Nephron progenitor cell (in vitro differentiated cells): ENCODE results near the gene ACTR1A.

Experiments
- DNase-seq: peaks from one replicate; pipeline ENCODE4 v3.0.0; 2021
- H3K27ac Mint-ChIP-seq: 2 replicates; pipeline ENCODE4 v1.8.0; 2021; ENCODE audit warnings: mild to moderate bottlenecking, moderate library complexity, mixed read lengths
- H3K27me3 Mint-ChIP-seq: 2 replicates; pipeline ENCODE4 v1.8.0; 2021; ENCODE audit warnings: mild to moderate bottlenecking, low read depth, mixed read lengths; ENCODE audit not compliant: poor library complexity
- H3K36me3 Mint-ChIP-seq: 2 replicates; pipeline ENCODE4 v1.8.0; 2021; ENCODE audit warnings: low read depth, mixed read lengths
- H3K4me1 Mint-ChIP-seq: 2 replicates; pipeline ENCODE4 v1.8.0; 2021; ENCODE audit warnings: mixed read lengths
- H3K4me3 Mint-ChIP-seq: 2 replicates; pipeline ENCODE4 v1.8.0; 2021; ENCODE audit warnings: mild to moderate bottlenecking, moderate library complexity, mixed read lengths
- H3K9me3 Mint-ChIP-seq: 2 replicates; pipeline ENCODE4 v1.8.0; 2021; ENCODE audit warnings: mild to moderate bottlenecking, moderate library complexity, mixed read lengths
- TF ChIP-seq, protein P1 (sequence below): fragments of 200-600 bp; sonication (generic); IDR thresholded peaks from 2 replicates; pipeline ENCODE4 v1.5.0; 2021; ENCODE audit warnings: antibody characterized with exemption

ACTR1A gene

DNA sequence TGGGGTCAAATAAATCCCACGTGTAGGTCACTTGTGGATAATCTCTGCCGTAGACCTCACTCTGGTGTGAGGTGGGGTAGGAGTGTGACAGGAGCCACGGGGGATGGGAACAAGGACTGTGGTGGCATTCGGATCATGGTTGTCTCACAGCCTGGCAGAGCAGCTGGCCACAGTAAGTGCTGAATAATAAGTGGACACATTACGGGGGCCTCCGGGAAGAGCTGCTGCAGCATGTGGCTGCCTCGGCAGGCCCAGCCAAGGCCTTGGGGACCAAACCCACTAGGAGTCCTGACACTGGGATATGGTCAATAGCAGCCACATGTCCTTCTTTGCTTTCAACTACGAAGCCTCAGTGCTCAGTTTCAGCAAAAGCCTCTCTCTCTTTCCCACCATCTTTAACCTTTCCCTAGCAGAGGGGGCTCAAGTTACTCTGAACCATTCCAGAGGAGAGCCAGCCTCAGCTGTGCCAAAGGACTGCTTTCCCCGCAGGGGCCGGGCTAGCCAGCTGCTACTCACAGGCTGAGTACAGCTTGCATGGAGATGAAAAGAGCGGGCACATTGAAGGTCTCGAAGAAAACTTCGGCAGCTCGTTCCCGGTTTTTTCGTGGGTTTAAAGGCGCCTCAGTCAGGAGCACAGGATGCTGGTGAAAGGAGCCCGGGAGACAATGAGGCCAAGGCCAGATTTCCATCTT lies 17.3 kb downstream of the ACTR1A start:
- TF ChIP-seq, protein P1, sequence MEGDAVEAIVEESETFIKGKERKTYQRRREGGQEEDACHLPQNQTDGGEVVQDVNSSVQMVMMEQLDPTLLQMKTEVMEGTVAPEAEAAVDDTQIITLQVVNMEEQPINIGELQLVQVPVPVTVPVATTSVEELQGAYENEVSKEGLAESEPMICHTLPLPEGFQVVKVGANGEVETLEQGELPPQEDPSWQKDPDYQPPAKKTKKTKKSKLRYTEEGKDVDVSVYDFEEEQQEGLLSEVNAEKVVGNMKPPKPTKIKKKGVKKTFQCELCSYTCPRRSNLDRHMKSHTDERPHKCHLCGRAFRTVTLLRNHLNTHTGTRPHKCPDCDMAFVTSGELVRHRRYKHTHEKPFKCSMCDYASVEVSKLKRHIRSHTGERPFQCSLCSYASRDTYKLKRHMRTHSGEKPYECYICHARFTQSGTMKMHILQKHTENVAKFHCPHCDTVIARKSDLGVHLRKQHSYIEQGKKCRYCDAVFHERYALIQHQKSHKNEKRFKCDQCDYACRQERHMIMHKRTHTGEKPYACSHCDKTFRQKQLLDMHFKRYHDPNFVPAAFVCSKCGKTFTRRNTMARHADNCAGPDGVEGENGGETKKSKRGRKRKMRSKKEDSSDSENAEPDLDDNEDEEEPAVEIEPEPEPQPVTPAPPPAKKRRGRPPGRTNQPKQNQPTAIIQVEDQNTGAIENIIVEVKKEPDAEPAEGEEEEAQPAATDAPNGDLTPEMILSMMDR = no peak
- Mint-ChIP-seq H3K27ac (peak overlapping the region; percentile 61), H3K4me1 (no peaks in the 10 kb centered on the region), H3K27me3 (peaks cover 3% of the 10 kb centered on the region), H3K4me3 (no peak overlapping the region), H3K36me3 (peaks cover 41% of the 10 kb centered on the region), H3K9me3 (no peaks in the 10 kb centered on the region)
- DNase-seq = no peak

DNA sequence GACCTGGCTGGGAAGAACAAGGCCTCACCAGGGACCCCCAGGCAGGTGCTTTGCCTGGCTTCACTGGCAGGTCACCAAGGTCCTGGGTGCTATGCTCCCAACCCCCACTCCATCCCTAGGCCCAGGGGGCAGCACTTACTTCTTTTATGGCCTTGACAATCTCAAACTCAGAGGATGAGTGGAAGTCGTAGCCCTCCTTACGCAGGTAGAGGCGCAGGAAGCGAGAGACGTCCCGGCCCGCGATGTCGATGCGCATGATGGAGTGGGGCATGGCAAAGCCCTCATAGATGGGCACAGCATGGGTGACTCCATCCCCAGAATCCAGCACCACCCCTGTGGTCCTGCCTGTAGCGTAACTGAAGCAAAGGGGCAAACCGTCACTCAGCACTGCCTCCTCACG lies 18.5 kb downstream of the ACTR1A start:
- TF ChIP-seq, protein P1 = no peak
- no peaks in the 10 kb centered on the region for H3K4me1 Mint-ChIP-seq
- no peak for DNase-seq
- H3K36me3 Mint-ChIP-seq = peaks cover 36% of the 10 kb centered on the region
- no peak overlapping the region for H3K4me3 Mint-ChIP-seq
- H3K27ac Mint-ChIP-seq = no peak overlapping the region
- peaks cover 3% of the 10 kb centered on the region for H3K27me3 Mint-ChIP-seq
- H3K9me3 Mint-ChIP-seq = no peaks in the 10 kb centered on the region

DNA sequence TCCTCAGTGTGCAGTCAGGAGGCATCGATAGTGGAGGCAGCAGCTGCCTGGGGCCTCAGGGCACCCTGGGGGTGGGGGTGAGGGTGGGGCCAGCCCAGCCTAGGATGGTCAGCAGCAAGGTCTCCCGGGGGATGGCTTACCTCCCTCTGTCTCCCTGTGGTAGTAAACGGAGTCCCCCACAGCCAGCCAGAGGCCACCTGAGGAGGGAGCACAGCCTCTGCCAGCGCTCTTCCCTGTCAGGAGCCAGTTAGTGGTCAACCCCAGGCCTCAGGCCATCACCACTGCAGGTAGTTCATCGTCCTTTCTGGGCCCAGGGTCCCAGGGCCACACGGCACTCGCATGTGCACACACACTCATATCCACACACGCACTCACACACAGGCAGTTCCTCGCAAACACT lies 22.1 kb downstream of the ACTR1A start:
- H3K4me1 Mint-ChIP-seq = no peaks in the 10 kb centered on the region
- TF ChIP-seq, protein P1 = no peak
- H3K27me3 Mint-ChIP-seq = peaks cover 3% of the 10 kb centered on the region
- no peak overlapping the region for H3K4me3 Mint-ChIP-seq
- peaks cover 21% of the 10 kb centered on the region for H3K36me3 Mint-ChIP-seq
- no peak overlapping the region for H3K27ac Mint-ChIP-seq
- H3K9me3 Mint-ChIP-seq = no peaks in the 10 kb centered on the region
- DNase-seq = no peak

DNA sequence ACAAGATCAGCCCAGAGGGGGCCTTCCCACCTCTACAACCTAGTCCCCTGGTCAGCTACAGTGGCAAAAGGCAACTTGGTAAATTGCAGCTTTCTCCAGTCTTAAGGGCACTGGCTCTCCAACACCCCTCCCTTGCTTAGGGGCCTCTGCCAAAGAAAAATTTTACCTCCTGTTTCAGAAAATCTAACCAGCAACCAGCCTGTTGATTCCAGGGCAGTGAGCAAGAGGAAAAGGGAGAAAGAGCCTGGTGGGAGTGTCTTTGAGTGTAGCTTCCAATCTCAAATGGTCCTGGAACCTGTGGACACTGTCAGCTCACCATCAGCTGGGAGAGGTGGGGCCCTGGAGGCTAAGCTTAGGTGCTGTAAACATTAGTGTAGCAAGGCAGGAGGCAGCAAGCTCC lies 22.9 kb downstream of the ACTR1A start:
- Mint-ChIP-seq H3K4me1 (no peaks in the 10 kb centered on the region), H3K4me3 (no peak overlapping the region), H3K36me3 (peaks cover 20% of the 10 kb centered on the region), H3K27ac (peak overlapping the region; percentile 42), H3K9me3 (no peaks in the 10 kb centered on the region), H3K27me3 (peaks cover 3% of the 10 kb centered on the region)
- DNase-seq = no peak
- TF ChIP-seq, protein P1 = no peak

DNA sequence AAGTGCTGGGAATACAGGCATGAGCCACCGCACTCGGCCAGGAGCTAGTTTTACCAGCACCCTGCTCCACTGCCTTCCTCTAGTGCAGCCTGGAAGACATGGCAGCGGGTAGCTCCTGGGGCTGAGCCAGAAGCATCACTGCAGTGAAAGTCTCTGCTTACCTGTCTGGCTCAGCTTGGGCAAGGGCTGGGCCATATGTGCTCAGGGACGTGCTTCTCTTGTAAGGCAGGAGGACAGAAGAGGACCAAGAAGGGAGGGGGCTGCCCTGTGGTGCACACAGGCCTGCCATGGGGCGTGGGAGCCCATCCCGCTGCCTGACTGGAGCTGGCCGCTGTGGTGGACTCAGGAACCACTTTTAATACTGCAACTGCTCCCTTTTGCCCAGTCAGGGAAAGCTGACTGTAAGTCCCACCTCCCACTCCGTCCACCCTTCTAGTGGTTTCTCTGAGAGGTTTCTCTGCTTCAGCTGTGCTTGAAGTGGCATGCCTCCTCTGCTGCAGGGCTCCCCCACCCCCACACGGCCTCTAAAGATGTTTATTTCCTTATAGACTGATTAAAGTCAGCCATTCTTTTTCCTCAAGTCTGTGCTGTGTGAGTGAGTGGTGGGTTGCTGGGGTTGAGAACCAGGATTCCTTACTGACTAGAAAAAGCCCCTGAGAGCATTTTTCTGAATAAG lies 25.9 kb downstream of the ACTR1A start:
- Mint-ChIP-seq H3K4me3 (no peak overlapping the region), H3K4me1 (no peaks in the 10 kb centered on the region), H3K27ac (no peak overlapping the region), H3K36me3 (peaks cover 5% of the 10 kb centered on the region), H3K9me3 (no peaks in the 10 kb centered on the region), H3K27me3 (no peaks in the 10 kb centered on the region)
- TF ChIP-seq, protein P1 = no peak
- no peak for DNase-seq
